ENCODE results near the gene CUX1. TPM values are rescaled to one million over a fixed set of nuclear protein-coding genes. Genes with fewer than 3 reads are reported as not detected.
"Not testable (repeated sequence)": the region's sequence is repeated elsewhere in the genome, so short reads cannot be mapped to it uniquely, and the experiment has no call there.

The CUX1 gene
- total RNA-seq, 1 experiment from 2014 or later: 54.8 TPM

DNA sequence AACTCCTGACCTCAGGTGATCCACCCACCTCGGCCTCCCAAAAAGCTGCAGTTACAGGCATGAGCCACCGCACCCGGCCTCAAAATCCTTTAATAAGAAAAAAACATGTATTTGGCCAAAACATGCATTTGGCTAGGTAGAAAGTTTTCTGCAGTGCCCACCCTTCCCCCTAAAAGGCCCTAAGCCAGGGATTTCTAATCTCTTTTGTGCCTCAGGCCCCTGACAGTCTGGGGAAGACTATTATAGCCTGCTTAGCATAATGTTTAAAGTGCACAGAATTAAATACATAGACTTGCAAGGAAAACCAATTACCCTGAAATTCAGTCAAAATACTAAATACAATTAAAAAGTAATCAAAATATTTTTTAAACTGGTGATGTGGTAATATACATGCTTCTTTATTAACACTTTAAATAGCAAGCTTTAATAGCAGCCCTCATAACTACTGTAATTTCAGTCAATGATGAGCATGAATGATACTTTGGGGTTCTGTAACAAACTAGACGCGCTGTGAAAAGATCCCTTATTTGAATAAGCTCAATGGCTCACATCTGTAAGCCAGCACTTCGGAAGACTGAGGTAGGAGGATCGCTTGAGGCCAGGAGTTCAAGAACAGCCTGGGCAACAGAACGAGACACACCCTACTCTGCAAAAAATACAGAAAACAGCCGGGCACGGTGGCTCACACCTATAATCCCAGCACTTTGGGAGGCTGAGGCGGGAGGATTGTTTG is 508.9 kb downstream of the CUX1 start:
- CTCF ChIA-PET: no interaction called here
- TF ChIP-seq, protein P1, sequence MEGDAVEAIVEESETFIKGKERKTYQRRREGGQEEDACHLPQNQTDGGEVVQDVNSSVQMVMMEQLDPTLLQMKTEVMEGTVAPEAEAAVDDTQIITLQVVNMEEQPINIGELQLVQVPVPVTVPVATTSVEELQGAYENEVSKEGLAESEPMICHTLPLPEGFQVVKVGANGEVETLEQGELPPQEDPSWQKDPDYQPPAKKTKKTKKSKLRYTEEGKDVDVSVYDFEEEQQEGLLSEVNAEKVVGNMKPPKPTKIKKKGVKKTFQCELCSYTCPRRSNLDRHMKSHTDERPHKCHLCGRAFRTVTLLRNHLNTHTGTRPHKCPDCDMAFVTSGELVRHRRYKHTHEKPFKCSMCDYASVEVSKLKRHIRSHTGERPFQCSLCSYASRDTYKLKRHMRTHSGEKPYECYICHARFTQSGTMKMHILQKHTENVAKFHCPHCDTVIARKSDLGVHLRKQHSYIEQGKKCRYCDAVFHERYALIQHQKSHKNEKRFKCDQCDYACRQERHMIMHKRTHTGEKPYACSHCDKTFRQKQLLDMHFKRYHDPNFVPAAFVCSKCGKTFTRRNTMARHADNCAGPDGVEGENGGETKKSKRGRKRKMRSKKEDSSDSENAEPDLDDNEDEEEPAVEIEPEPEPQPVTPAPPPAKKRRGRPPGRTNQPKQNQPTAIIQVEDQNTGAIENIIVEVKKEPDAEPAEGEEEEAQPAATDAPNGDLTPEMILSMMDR (IDR thresholded peaks at IDR 0.05; ENCODE audit: unreplicated experiment): no peak
- no peaks in the 10 kb centered on the region for H3K4me1 Mint-ChIP-seq (ENCODE audit: low read depth, unreplicated experiment)
- no TSS peak for BruUV-seq (replicated peaks)
- no peak overlapping the region for H3K27ac Mint-ChIP-seq (ENCODE audit: unreplicated experiment)
- intact Hi-C loops (cut with micrococcal nuclease; ENCODE audit: unreplicated experiment): no loop called here
- no peak for DNase-seq
- peaks cover 15% of the 10 kb centered on the region for H3K27me3 Mint-ChIP-seq (ENCODE audit: unreplicated experiment)
- no peak overlapping the region for H3K4me3 Mint-ChIP-seq (ENCODE audit: low read depth, unreplicated experiment)
- no peaks in the 10 kb centered on the region for H3K9me3 Mint-ChIP-seq (ENCODE audit: low read depth, unreplicated experiment)
- no peaks in the 10 kb centered on the region for H3K36me3 Mint-ChIP-seq (ENCODE audit: insufficient read depth, unreplicated experiment)

DNA sequence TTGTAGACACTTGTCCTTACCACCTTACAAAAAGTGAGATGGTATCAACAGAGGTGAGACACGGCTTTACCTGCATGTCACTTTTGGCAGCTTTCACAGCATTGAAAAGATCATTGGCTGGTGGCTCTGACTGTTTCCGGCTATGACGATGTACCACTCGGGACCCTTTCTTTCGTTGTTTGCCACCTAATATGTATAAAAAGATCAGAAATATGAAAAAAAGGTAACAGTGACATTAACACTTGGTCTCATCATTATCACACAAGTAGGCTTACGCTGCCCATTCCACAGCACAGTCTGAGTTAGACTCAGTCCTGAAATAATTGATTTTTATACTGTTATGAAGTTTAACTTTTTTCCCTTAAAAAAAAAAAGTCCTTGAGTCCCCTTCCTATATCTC is 509.8 kb downstream of the CUX1 start:
- DNase-seq; BruUV-seq (replicated peaks); H3K4me3 Mint-ChIP-seq (ENCODE audit: low read depth, unreplicated experiment); H3K9me3 Mint-ChIP-seq (ENCODE audit: low read depth, unreplicated experiment); H3K4me1 Mint-ChIP-seq (ENCODE audit: low read depth, unreplicated experiment); intact Hi-C loops (cut with micrococcal nuclease; ENCODE audit: unreplicated experiment); H3K27ac Mint-ChIP-seq (ENCODE audit: unreplicated experiment); H3K36me3 Mint-ChIP-seq (ENCODE audit: insufficient read depth, unreplicated experiment); CTCF ChIA-PET: not testable (repeated sequence)
- peaks cover 15% of the 10 kb centered on the region for H3K27me3 Mint-ChIP-seq (ENCODE audit: unreplicated experiment)

DNA sequence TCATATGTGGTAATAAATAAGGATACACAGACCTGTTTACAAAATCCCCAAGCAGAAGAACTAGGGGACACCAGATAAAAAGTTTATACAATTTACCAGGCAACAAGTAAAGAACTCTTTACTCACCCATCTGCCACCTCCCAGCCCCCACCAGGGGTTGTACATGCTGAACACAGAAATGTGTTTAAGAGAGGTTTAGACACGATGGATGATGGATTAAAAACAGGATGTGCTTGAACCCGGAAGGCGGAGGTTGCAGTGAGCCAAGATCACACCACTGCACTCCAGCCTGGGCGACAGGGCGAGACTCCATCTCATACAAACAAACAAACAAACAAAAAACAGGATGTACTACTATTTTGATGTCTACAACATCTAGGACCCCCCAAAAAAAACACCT is 511.4 kb downstream of the CUX1 start:
- H3K4me3 Mint-ChIP-seq (ENCODE audit: low read depth, unreplicated experiment): not testable (repeated sequence)

DNA sequence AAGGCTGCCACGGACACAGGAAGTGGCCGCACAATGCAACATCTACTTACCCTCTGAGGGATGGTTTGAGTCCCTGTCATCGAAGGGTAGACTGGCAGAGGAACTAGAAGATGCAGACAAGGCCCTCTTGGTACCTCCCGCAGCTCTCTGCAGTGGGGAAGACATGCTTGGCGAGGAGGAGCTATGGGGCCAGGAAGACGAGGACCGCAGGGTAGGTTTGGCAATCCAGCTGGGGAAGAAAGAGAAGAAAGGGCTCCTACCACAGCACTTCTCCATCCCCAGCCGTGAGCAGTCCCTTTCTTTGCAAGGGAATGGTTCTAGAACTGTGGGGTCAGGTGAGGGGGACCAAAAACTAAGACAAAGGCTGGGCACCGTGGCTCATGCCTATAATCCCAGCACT is 511.9 kb downstream of the CUX1 start:
- H3K36me3 Mint-ChIP-seq (ENCODE audit: insufficient read depth, unreplicated experiment); BruUV-seq (replicated peaks); H3K4me1 Mint-ChIP-seq (ENCODE audit: low read depth, unreplicated experiment); H3K27ac Mint-ChIP-seq (ENCODE audit: unreplicated experiment); H3K9me3 Mint-ChIP-seq (ENCODE audit: low read depth, unreplicated experiment); intact Hi-C loops (cut with micrococcal nuclease; ENCODE audit: unreplicated experiment); DNase-seq; H3K4me3 Mint-ChIP-seq (ENCODE audit: low read depth, unreplicated experiment); CTCF ChIA-PET: not testable (repeated sequence)
- H3K27me3 Mint-ChIP-seq (ENCODE audit: unreplicated experiment): peaks cover 15% of the 10 kb centered on the region

More for the DNA sequence above, 511.4 kb downstream of the CUX1 start:
- H3K27me3 Mint-ChIP-seq (ENCODE audit: unreplicated experiment): peaks cover 15% of the 10 kb centered on the region
- intact Hi-C loops (cut with micrococcal nuclease; ENCODE audit: unreplicated experiment); CTCF ChIA-PET; H3K27ac Mint-ChIP-seq (ENCODE audit: unreplicated experiment); BruUV-seq (replicated peaks); DNase-seq; H3K4me1 Mint-ChIP-seq (ENCODE audit: low read depth, unreplicated experiment); H3K9me3 Mint-ChIP-seq (ENCODE audit: low read depth, unreplicated experiment); H3K36me3 Mint-ChIP-seq (ENCODE audit: insufficient read depth, unreplicated experiment): not testable (repeated sequence)

- BruUV-seq (replicated peaks); DNase-seq; H3K36me3 Mint-ChIP-seq (ENCODE audit: insufficient read depth, unreplicated experiment); H3K4me1 Mint-ChIP-seq (ENCODE audit: low read depth, unreplicated experiment); H3K4me3 Mint-ChIP-seq (ENCODE audit: low read depth, unreplicated experiment); H3K27ac Mint-ChIP-seq (ENCODE audit: unreplicated experiment); H3K9me3 Mint-ChIP-seq (ENCODE audit: low read depth, unreplicated experiment); intact Hi-C loops (cut with micrococcal nuclease; ENCODE audit: unreplicated experiment): not testable (repeated sequence)
- CTCF ChIA-PET: interaction anchor here (0.6 kb wide), 1 partner anchor 91 kb away, joined by 3 read pairs; no protein-coding TSS in a partner anchor
- H3K27me3 Mint-ChIP-seq (ENCODE audit: unreplicated experiment): peaks cover 15% of the 10 kb centered on the region
Measured at GRCh38 chr7:102330666-102331460, 513.4 kb downstream of the CUX1 start.

Small RNA genes lying within 50 kb of the gene (microRNA-seq; reads per million reads assigned to microRNA genes)
- not detected for gene MIR4285

Other genes with a start within 250 kb of the CUX1 start
- gene MYL10, start 188.3 kb upstream of the CUX1 start, total RNA-seq (2022): not detected in 2 replicates